Bone marrow (tissue), 2 donors: Measurements from ENCODE around the gene RTN4RL1.

Experiments
- DNase-seq, 2 donors: peaks; one replicate each; lab custom pipeline; 2025; lab: John Stamatoyannopoulos, UW

The RTN4RL1 gene

GRCh38 chr17:2044263-2044894, 19.2 kb upstream of the RTN4RL1 start:
- DNase-seq: no peak

- DNase-seq: no peak
Observed at GRCh38 chr17:2043785-2044184, 18.7 kb upstream of the RTN4RL1 start.

- no peak for DNase-seq
Observed at GRCh38 chr17:2042933-2043332, 17.8 kb upstream of the RTN4RL1 start.

GRCh38 chr17:2042390-2042847, 17.3 kb upstream of the RTN4RL1 start:
- no peak for DNase-seq

GRCh38 chr17:2041561-2042389, 16.6 kb upstream of the RTN4RL1 start, which contains the start of gene OVCA2:
Gene OVCA2 (plus strand): TSS chr17:2042022. CDS start chr17:2042048, 26 bp downstream.
- DNase-seq: peak; percentile 78 to 80

- no peak for DNase-seq
Observed at GRCh38 chr17:2040942-2041560, 15.9 kb upstream of the RTN4RL1 start.

- DNase-seq: no peak
Observed at GRCh38 chr17:2040219-2040827, 15.2 kb upstream of the RTN4RL1 start.

GRCh38 chr17:2037155-2037554, 12.0 kb upstream of the RTN4RL1 start:
- DNase-seq: no peak

GRCh38 chr17:2035541-2036488, 10.7 kb upstream of the RTN4RL1 start:
- no peak for DNase-seq

GRCh38 chr17:2034806-2035540, 9.8 kb upstream of the RTN4RL1 start:
- no peak for DNase-seq

GRCh38 chr17:2034157-2034556, 9.0 kb upstream of the RTN4RL1 start:
- DNase-seq: no peak

- DNase-seq: no peak
Observed at GRCh38 chr17:2033153-2033552, 8.0 kb upstream of the RTN4RL1 start.

- DNase-seq: no peak
Observed at GRCh38 chr17:2030779-2031163, 5.6 kb upstream of the RTN4RL1 start.

GRCh38 chr17:2029911-2030778, 5.0 kb upstream of the RTN4RL1 start, which contains the start of gene DPH1:
Gene DPH1 (plus strand): TSS chr17:2030153. CDS start chr17:2030170, 17 bp downstream.
- DNase-seq: peak; percentile 47 to 57

- DNase-seq: no peak
Observed at GRCh38 chr17:2028737-2029136, 3.6 kb upstream of the RTN4RL1 start.

- no peak for DNase-seq
Observed at GRCh38 chr17:2028234-2028614, 3.1 kb upstream of the RTN4RL1 start.

GRCh38 chr17:2027528-2028233, 2.5 kb upstream of the RTN4RL1 start:
- no peak for DNase-seq

- DNase-seq: peak in 1 of 2 donors; percentile 20
Observed at GRCh38 chr17:2025622-2026309, 632 bp upstream of the RTN4RL1 start.
